GM12865 (cell line): ENCODE measurements around the gene CNGB1.

Source experiments
- DNase-seq: peaks from one replicate; pipeline ENCODE4 v3.0.0; 2010; ENCODE audit warnings: low read depth
- H3K4me3 ChIP-seq: 2 replicates; pipeline ENCODE4 v1.5.1; 2011; ENCODE audit warnings: mild to moderate bottlenecking, low read depth, low read length, control low read depth
- CTCF ChIP-seq: IDR thresholded peaks from 2 replicates; pipeline ENCODE4 v1.5.1; 2011; ENCODE audit warnings: low read length, control low read depth, low read depth, inconsistent platforms; ENCODE audit not compliant: insufficient read depth; ENCODE audit errors: missing control alignments

CNGB1 gene

GRCh38 chr16:58000706-58001676, 30.1 kb upstream of the CNGB1 start, which contains the start of gene USB1:
TSS of gene USB1 (plus strand) at chr16:58001407. CDS start at chr16:58001484, 77 bp downstream.
- TF ChIP-seq CTCF, result peak; percentile 74
- peak within 1 kb of the TSS; percentile 96 for H3K4me3 ChIP-seq
- peak; percentile 93 for DNase-seq

GRCh38 chr16:57999971-58000705, 29.2 kb upstream of the CNGB1 start, which contains the start of gene ZNF319:
TSS of gene ZNF319 (minus strand) at chr16:58000672. CDS start at chr16:57998265, 2,407 bp downstream.
- DNase-seq, result no peak
- H3K4me3 ChIP-seq, result peak within 1 kb of the TSS; percentile 96
- TF ChIP-seq CTCF, result no peak

- TF ChIP-seq CTCF, result no peak
- H3K4me3 ChIP-seq, result peak overlapping the region; percentile 69
- DNase-seq, result peak; percentile 35
Observed at GRCh38 chr16:57999366-57999970, 28.5 kb upstream of the CNGB1 start.

- no peak for DNase-seq
- no peak overlapping the region for H3K4me3 ChIP-seq
- no peak for TF ChIP-seq CTCF
Observed at GRCh38 chr16:57998992-57999365, 28.1 kb upstream of the CNGB1 start.

- DNase-seq, result no peak
- no peak overlapping the region for H3K4me3 ChIP-seq
- no peak for TF ChIP-seq CTCF
Observed at GRCh38 chr16:57998486-57998885, 27.6 kb upstream of the CNGB1 start.

- H3K4me3 ChIP-seq, result no peak overlapping the region
- no peak for TF ChIP-seq CTCF
- no peak for DNase-seq
Observed at GRCh38 chr16:57997528-57998265, 26.8 kb upstream of the CNGB1 start.
